BE2C (cell line): ENCODE measurements around the gene NRK. TPM values are rescaled to one million over a fixed set of nuclear protein-coding genes. Genes with fewer than 3 reads are reported as not detected.
"Not testable (repeated sequence)": the region's sequence is repeated elsewhere in the genome, so short reads cannot be mapped to it uniquely, and the experiment has no call there.

Experiments used
- DNase-seq: peaks from one replicate; pipeline ENCODE4 v3.0.0-alpha.2; 2020
- H3K27me3 ChIP-seq: fragments of 250-450 bp; sonication (Bioruptor Pico); 2 replicates; pipeline ENCODE4 v1.5.1; 2020; ENCODE audit warnings: mild to moderate bottlenecking
- H3K36me3 ChIP-seq: fragments of 250-450 bp; sonication (Bioruptor Pico); 2 replicates; pipeline ENCODE4 v1.5.1; 2020; ENCODE audit warnings: mild to moderate bottlenecking
- H3K4me1 ChIP-seq: fragments of 250-450 bp; sonication (Bioruptor Pico); 2 replicates; pipeline ENCODE4 v1.5.1; 2020
- H3K4me3 ChIP-seq: 2 replicates; pipeline ENCODE4 v1.5.1; 2011; ENCODE audit warnings: low read depth, low read length
- H3K9me3 ChIP-seq: fragments of 250-450 bp; sonication (Bioruptor Pico); 2 replicates; pipeline ENCODE4 v1.5.1; 2020
- CTCF ChIP-seq: IDR thresholded peaks from 2 replicates; pipeline ENCODE4 v1.5.1; 2012; ENCODE audit warnings: mild to moderate bottlenecking, low read depth, low read length
- polyA plus RNA-seq: library from polyadenylated mRNA; unstranded; fragments of >200 nt; gene quantifications from one replicate; pipeline ENCODE4 v1.2.1, GENCODE V29; 2012; ENCODE audit warnings: low read depth, missing spikeins; ENCODE audit not compliant: insufficient read length, insufficient read depth

Gene NRK
- not detected for polyA plus RNA-seq

GRCh38 chrX:105822138-105823091, at the start of gene NRK:
Gene NRK, plus strand, starts transcription at chrX:105822539. Its CDS starts 307 bp downstream, at chrX:105822846.
- no peak for DNase-seq
- Histone ChIP-seq H3K4me1 (no peaks in the 10 kb centered on the region), H3K27me3 (no peaks in the 10 kb centered on the region), H3K36me3 (no peaks in the 10 kb centered on the region), H3K4me3 (no peak within 1 kb of the TSS), H3K9me3 (no peaks in the 10 kb centered on the region)
- no peak for TF ChIP-seq CTCF

- DNase-seq: no peak
- Histone ChIP-seq H3K4me1 (no peaks in the 10 kb centered on the region), H3K27me3 (no peaks in the 10 kb centered on the region), H3K4me3 (no peak overlapping the region), H3K9me3 (no peaks in the 10 kb centered on the region), H3K36me3 (no peaks in the 10 kb centered on the region)
- no peak for TF ChIP-seq CTCF
Observed at GRCh38 chrX:105773801-105774200, 48.5 kb upstream of the NRK start.

GRCh38 chrX:105775679-105776078, 46.7 kb upstream of the NRK start:
- no peaks in the 10 kb centered on the region for H3K36me3 ChIP-seq
- H3K4me3 ChIP-seq: no peak overlapping the region
- no peaks in the 10 kb centered on the region for H3K9me3 ChIP-seq
- DNase-seq: no peak
- no peaks in the 10 kb centered on the region for H3K4me1 ChIP-seq
- H3K27me3 ChIP-seq: no peaks in the 10 kb centered on the region
- TF ChIP-seq CTCF: no peak

- Histone ChIP-seq H3K9me3 (no peaks in the 10 kb centered on the region), H3K27me3 (no peaks in the 10 kb centered on the region), H3K36me3 (no peaks in the 10 kb centered on the region), H3K4me1 (no peaks in the 10 kb centered on the region), H3K4me3 (no peak overlapping the region)
- DNase-seq: no peak
- TF ChIP-seq CTCF: no peak
Observed at GRCh38 chrX:105781804-105782203, 40.5 kb upstream of the NRK start.

- H3K36me3 ChIP-seq, H3K27me3 ChIP-seq, H3K9me3 ChIP-seq, H3K4me3 ChIP-seq, DNase-seq, H3K4me1 ChIP-seq: not testable (repeated sequence)
Observed at GRCh38 chrX:105796877-105797276, 25.5 kb upstream of the NRK start.

- H3K4me1 ChIP-seq: no peaks in the 10 kb centered on the region
- H3K4me3 ChIP-seq: no peak overlapping the region
- no peaks in the 10 kb centered on the region for H3K9me3 ChIP-seq
- DNase-seq: no peak
- TF ChIP-seq CTCF: no peak
- no peaks in the 10 kb centered on the region for H3K36me3 ChIP-seq
- no peaks in the 10 kb centered on the region for H3K27me3 ChIP-seq
Observed at GRCh38 chrX:105803891-105804290, 18.4 kb upstream of the NRK start.

GRCh38 chrX:105805655-105806054, 16.7 kb upstream of the NRK start:
- not testable (repeated sequence) for H3K4me3 ChIP-seq, H3K9me3 ChIP-seq, H3K4me1 ChIP-seq, DNase-seq, H3K36me3 ChIP-seq, H3K27me3 ChIP-seq
